KOPT-K1 (cell line): Measurements from ENCODE around the gene SLC38A6.
"Not testable (repeated sequence)": the region's sequence is repeated elsewhere in the genome, so short reads cannot be mapped to it uniquely, and the experiment has no call there.

ENCODE experiments used
- H3K27ac ChIP-seq: fragments of 200-600 bp; sonication (generic); 2 replicates; pipeline ENCODE4 v1.5.1; 2016; ENCODE audit warnings: antibody characterized with exemption, mild to moderate bottlenecking, low read depth, low read length; ENCODE audit not compliant: poor library complexity, severe bottlenecking
- H3K36me3 ChIP-seq: fragments of 200-600 bp; sonication (generic); 2 replicates; pipeline ENCODE4 v1.5.1; 2017; ENCODE audit warnings: antibody characterized with exemption, mild to moderate bottlenecking, low read length, moderate library complexity; ENCODE audit not compliant: insufficient read depth
- H3K9me3 ChIP-seq: fragments of 200-600 bp; sonication (generic); 2 replicates; pipeline ENCODE4 v1.5.1; 2017; ENCODE audit warnings: antibody characterized with exemption, low read length, mild to moderate bottlenecking; ENCODE audit not compliant: insufficient read depth, poor library complexity, severe bottlenecking

SLC38A6 gene

GRCh38 chr14:61051621-61052020 is 70.6 kb downstream of the SLC38A6 start:
- no peak overlapping the region for H3K27ac ChIP-seq
- peaks cover 10% of the 10 kb centered on the region for H3K9me3 ChIP-seq
- H3K36me3 ChIP-seq: no peaks in the 10 kb centered on the region

GRCh38 chr14:61063461-61063860 is 82.4 kb downstream of the SLC38A6 start:
- Histone ChIP-seq H3K27ac (no peak overlapping the region), H3K9me3 (no peaks in the 10 kb centered on the region), H3K36me3 (no peaks in the 10 kb centered on the region)

GRCh38 chr14:61064210-61064609 is 83.2 kb downstream of the SLC38A6 start:
- H3K27ac ChIP-seq: no peak overlapping the region
- no peaks in the 10 kb centered on the region for H3K36me3 ChIP-seq
- no peaks in the 10 kb centered on the region for H3K9me3 ChIP-seq

- no peaks in the 10 kb centered on the region for H3K9me3 ChIP-seq
- H3K36me3 ChIP-seq: no peaks in the 10 kb centered on the region
- no peak overlapping the region for H3K27ac ChIP-seq
Observed at GRCh38 chr14:61064856-61065255, 83.8 kb downstream of the SLC38A6 start.

- Histone ChIP-seq H3K9me3 (no peaks in the 10 kb centered on the region), H3K36me3 (no peaks in the 10 kb centered on the region), H3K27ac (no peak overlapping the region)
Observed at GRCh38 chr14:61065656-61066055, 84.6 kb downstream of the SLC38A6 start.

GRCh38 chr14:61072442-61072841 is 91.4 kb downstream of the SLC38A6 start:
- H3K27ac ChIP-seq, H3K36me3 ChIP-seq, H3K9me3 ChIP-seq: not testable (repeated sequence)

- Histone ChIP-seq H3K27ac (no peak overlapping the region), H3K36me3 (no peaks in the 10 kb centered on the region), H3K9me3 (no peaks in the 10 kb centered on the region)
Observed at GRCh38 chr14:61074852-61075251, 93.8 kb downstream of the SLC38A6 start.

GRCh38 chr14:61076556-61076955 is 95.5 kb downstream of the SLC38A6 start:
- H3K27ac ChIP-seq: no peak overlapping the region
- no peaks in the 10 kb centered on the region for H3K36me3 ChIP-seq
- H3K9me3 ChIP-seq: no peaks in the 10 kb centered on the region

- no peaks in the 10 kb centered on the region for H3K9me3 ChIP-seq
- no peak overlapping the region for H3K27ac ChIP-seq
- no peaks in the 10 kb centered on the region for H3K36me3 ChIP-seq
Observed at GRCh38 chr14:61077437-61077836, 96.4 kb downstream of the SLC38A6 start.

- Histone ChIP-seq H3K27ac (no peak overlapping the region), H3K9me3 (no peaks in the 10 kb centered on the region), H3K36me3 (no peaks in the 10 kb centered on the region)
Observed at GRCh38 chr14:61077951-61078720, 97.1 kb downstream of the SLC38A6 start.

- H3K9me3 ChIP-seq: no peaks in the 10 kb centered on the region
- no peak overlapping the region for H3K27ac ChIP-seq
- H3K36me3 ChIP-seq: no peaks in the 10 kb centered on the region
Observed at GRCh38 chr14:61080591-61081010, 99.6 kb downstream of the SLC38A6 start.

GRCh38 chr14:61088081-61088480 is 107.0 kb downstream of the SLC38A6 start:
- Histone ChIP-seq H3K9me3 (no peaks in the 10 kb centered on the region), H3K27ac (no peak overlapping the region), H3K36me3 (no peaks in the 10 kb centered on the region)

GRCh38 chr14:61089126-61089750 is 108.2 kb downstream of the SLC38A6 start:
- Histone ChIP-seq H3K9me3 (no peaks in the 10 kb centered on the region), H3K36me3 (no peaks in the 10 kb centered on the region), H3K27ac (no peak overlapping the region)

- H3K36me3 ChIP-seq: no peaks in the 10 kb centered on the region
- H3K27ac ChIP-seq: no peak overlapping the region
- no peaks in the 10 kb centered on the region for H3K9me3 ChIP-seq
Observed at GRCh38 chr14:61090432-61091216, 109.6 kb downstream of the SLC38A6 start.

GRCh38 chr14:61091657-61092273 is 110.7 kb downstream of the SLC38A6 start:
- Histone ChIP-seq H3K9me3 (no peaks in the 10 kb centered on the region), H3K36me3 (no peaks in the 10 kb centered on the region), H3K27ac (no peak overlapping the region)
